H1 (cell line): Measurements from ENCODE around the gene CAMK1G. TPM values are rescaled to one million over a fixed set of nuclear protein-coding genes. Genes with fewer than 3 reads are reported as not detected.

Source experiments
- CTCF ChIA-PET: fragments of 300-600 bp; sonication (Branson Sonifier 250); formaldehyde crosslinking; loops from one replicate; lab custom pipeline; 2021; ENCODE audit not compliant: partially characterized antibody; lab: Charles Lee
- POLR2A ChIA-PET: fragments of 300-600 bp; sonication (Branson Sonifier 250); formaldehyde crosslinking; loops from one replicate; lab custom pipeline; 2021; ENCODE audit warnings: inconsistent platforms; ENCODE audit not compliant: partially characterized antibody; lab: Charles Lee
- DNase-seq, 2 experiments: peaks; one replicate each; pipeline versions ENCODE4 v3.0.0 to v3.0.0-alpha.2; 2010 to 2022; ENCODE audit warnings: low spot score in 2 of 2, low read depth in 1 of 2, mixed read lengths in 1 of 2
- FAIRE-seq: peaks from 2 replicates; lab custom pipeline; 2011; peaks lifted over from hg19 to GRCh38; lab: Jason Lieb, UNC
- H2AFZ ChIP-seq: 2 replicates; pipeline ENCODE4 v1.8.1; 2012; ENCODE audit warnings: low read length, inconsistent platforms
- H2AK5ac ChIP-seq: 2 replicates; pipeline ENCODE4 v1.6.1; 2013; ENCODE audit warnings: low read depth, low read length
- H2BK120ac ChIP-seq: replicated peaks from 2 replicates; pipeline ENCODE3; 2013; ENCODE audit warnings: low read depth, low read length, inconsistent platforms
- H2BK12ac ChIP-seq: 2 replicates; pipeline ENCODE4 v1.6.1; 2013; ENCODE audit warnings: low read depth, low read length
- H2BK15ac ChIP-seq: 2 replicates; pipeline ENCODE4 v1.6.1; 2013; ENCODE audit warnings: low read length
- H2BK20ac ChIP-seq: 2 replicates; pipeline ENCODE4 v1.6.1; 2013; ENCODE audit warnings: low read length
- H2BK5ac ChIP-seq: 2 replicates; pipeline ENCODE4 v1.6.1; 2013; ENCODE audit warnings: low read depth, low read length
- H3K14ac ChIP-seq: 2 replicates; pipeline ENCODE4 v1.6.1; 2013; ENCODE audit warnings: inconsistent platforms; ENCODE audit not compliant: insufficient read length
- H3K18ac ChIP-seq: 2 replicates; pipeline ENCODE4 v1.6.1; 2013; ENCODE audit warnings: low read length; ENCODE audit errors: extremely low read depth
- H3K23ac ChIP-seq: 2 replicates; pipeline ENCODE4 v1.6.1; 2013; ENCODE audit warnings: inconsistent platforms; ENCODE audit not compliant: insufficient read length
- H3K23me2 ChIP-seq: 2 replicates; pipeline ENCODE4 v1.6.1; 2013; ENCODE audit warnings: low read depth, low read length
- H3K27ac ChIP-seq: 2 replicates; pipeline ENCODE4 v1.6.1; 2011; ENCODE audit warnings: low read depth, low read length, inconsistent platforms
- H3K27me3 ChIP-seq, 4 experiments: replicated peaks in 1 of 4; 1 replicate in 1 of 4; 2 replicates in 3 of 4; pipeline versions ENCODE4 v1.6.1 to v1.8.1; 2011 to 2013; ENCODE audit warnings: low read length in 3 of 4, mild to moderate bottlenecking in 3 of 4, inconsistent platforms in 2 of 4, mixed read lengths in 2 of 4, moderate library complexity in 1 of 4; ENCODE audit not compliant: control insufficient read depth in 3 of 4, insufficient read depth in 3 of 4; ENCODE audit errors: extremely low read depth in 1 of 4
- H3K36me3 ChIP-seq, 4 experiments: 2 replicates each; pipeline versions ENCODE4 v1.6.1 to v1.8.1; 2011 to 2013; ENCODE audit warnings: mild to moderate bottlenecking in 4 of 4, low read length in 3 of 4, moderate library complexity in 2 of 4, control low read depth in 1 of 4, inconsistent platforms in 1 of 4; ENCODE audit not compliant: insufficient read depth in 4 of 4, control insufficient read depth in 2 of 4
- H3K4ac ChIP-seq: replicated peaks from 2 replicates; pipeline ENCODE3; 2013; ENCODE audit warnings: low read length, low read depth, mixed read lengths, inconsistent platforms; ENCODE audit not compliant: insufficient read length
- H3K4me1 ChIP-seq, 4 experiments: replicated peaks in 1 of 4; 1 replicate in 1 of 4; 2 replicates in 3 of 4; pipeline versions ENCODE4 v1.6.1 to v1.8.1; 2011 to 2013; ENCODE audit warnings: low read length in 3 of 4, inconsistent platforms in 2 of 4, mixed read lengths in 1 of 4; ENCODE audit not compliant: insufficient read depth in 4 of 4, control insufficient read depth in 3 of 4
- H3K4me2 ChIP-seq, 2 experiments: 2 replicates each; pipeline versions ENCODE4 v1.6.1 to v1.8.1; 2011 to 2013; ENCODE audit warnings: low read depth in 2 of 2, low read length in 2 of 2, control low read depth in 1 of 2, inconsistent platforms in 1 of 2, mild to moderate bottlenecking in 1 of 2; ENCODE audit not compliant: insufficient read depth in 1 of 2
- H3K4me3 ChIP-seq, 4 experiments: fragments of 200-600, 300-600 bp in 1 of 4; sonication (generic), shearing (Covaris generic), sonication (Bioruptor Twin) in 1 of 4; 2 replicates each; pipeline versions ENCODE4 v1.5.1 to v1.8.1; 2011 to 2016; ENCODE audit warnings: low read length in 4 of 4, low read depth in 3 of 4, control low read depth in 2 of 4, inconsistent platforms in 2 of 4, mild to moderate bottlenecking in 2 of 4, mixed read lengths in 1 of 4, moderate library complexity in 1 of 4; ENCODE audit not compliant: insufficient read depth in 2 of 4; ENCODE audit errors: extremely low read depth in 1 of 4
- H3K56ac ChIP-seq: replicated peaks from 2 replicates; pipeline ENCODE3; 2013; ENCODE audit warnings: low read depth, mild to moderate bottlenecking, mixed read lengths, low read length, inconsistent platforms; ENCODE audit not compliant: insufficient read length
- H3K79me1 ChIP-seq: 2 replicates; pipeline ENCODE4 v1.6.1; 2013; ENCODE audit warnings: low read depth, low read length, control low read depth
- H3K79me2 ChIP-seq, 2 experiments: 2 replicates each; pipeline versions ENCODE4 v1.6.1 to v1.8.1; 2012 to 2013; ENCODE audit warnings: low read length in 2 of 2, mild to moderate bottlenecking in 2 of 2, inconsistent platforms in 1 of 2; ENCODE audit not compliant: insufficient read depth in 2 of 2, control insufficient read depth in 1 of 2
- H3K9ac ChIP-seq, 4 experiments: replicated peaks in 1 of 4; 1 replicate in 1 of 4; 2 replicates in 3 of 4; pipeline versions ENCODE4 v1.6.1 to v1.8.1; 2011 to 2013; ENCODE audit warnings: low read depth in 3 of 4, low read length in 3 of 4, control low read depth in 2 of 4, mild to moderate bottlenecking in 2 of 4, moderate library complexity in 2 of 4, inconsistent platforms in 1 of 4; ENCODE audit errors: extremely low read depth in 1 of 4
- H3K9me3 ChIP-seq, 2 experiments: 2 replicates each; pipeline versions ENCODE4 v1.6.1 to v1.8.1; 2012 to 2013; ENCODE audit warnings: mild to moderate bottlenecking in 2 of 2, moderate library complexity in 2 of 2, control low read depth in 1 of 2, inconsistent platforms in 1 of 2, low read depth in 1 of 2, low read length in 1 of 2, mixed read lengths in 1 of 2; ENCODE audit not compliant: insufficient read depth in 2 of 2
- H4K20me1 ChIP-seq, 2 experiments: replicated peaks in 1 of 2; 2 replicates each; pipeline versions ENCODE3 to v1.8.1; 2011 to 2013; ENCODE audit warnings: inconsistent platforms in 2 of 2, low read length in 2 of 2, mild to moderate bottlenecking in 1 of 2; ENCODE audit not compliant: insufficient read depth in 2 of 2, control insufficient read depth in 1 of 2
- H4K5ac ChIP-seq: 2 replicates; pipeline ENCODE4 v1.6.1; 2013; ENCODE audit warnings: low read length, low read depth, mixed read lengths, inconsistent platforms; ENCODE audit not compliant: insufficient read length
- H4K8ac ChIP-seq: 2 replicates; pipeline ENCODE4 v1.8.0; 2013; ENCODE audit warnings: mild to moderate bottlenecking, moderate library complexity, low read length, inconsistent platforms; ENCODE audit not compliant: insufficient read depth; ENCODE audit errors: extremely low read depth
- H4K91ac ChIP-seq: replicated peaks from 2 replicates; pipeline ENCODE3; 2013; ENCODE audit warnings: low read length, mixed read lengths, inconsistent platforms; ENCODE audit not compliant: insufficient read length
- BACH1 ChIP-seq: IDR thresholded peaks from 2 replicates; pipeline ENCODE4 v1.6.1; 2012; ENCODE audit warnings: low read length, improper control_type of control experiment
- CEBPB ChIP-seq: IDR thresholded peaks from 2 replicates; pipeline ENCODE4 v1.6.1; 2012; ENCODE audit warnings: low read depth, low read length
- FOSL1 ChIP-seq: IDR thresholded peaks from 2 replicates; pipeline ENCODE4 v1.6.1; 2011; ENCODE audit warnings: mild to moderate bottlenecking, low read depth, low read length, moderate library complexity; ENCODE audit not compliant: insufficient read depth
- JUND ChIP-seq: IDR thresholded peaks from 2 replicates; pipeline ENCODE4 v1.6.1; 2011; ENCODE audit warnings: mild to moderate bottlenecking, improper control_type of control experiment, low read length
- KDM4A ChIP-seq: IDR thresholded peaks from one replicate; pipeline ENCODE4 v1.7.1; 2012; ENCODE audit warnings: low read depth, mild to moderate bottlenecking, moderate library complexity, low read length, inconsistent platforms; ENCODE audit not compliant: severe bottlenecking
- KDM5A ChIP-seq: fragments of 200-600 bp; IDR thresholded peaks from 2 replicates; pipeline ENCODE4 v1.7.1; 2012; ENCODE audit warnings: mild to moderate bottlenecking, low read length, inconsistent platforms, mixed read lengths
- POLR2A ChIP-seq, 2 experiments: IDR thresholded peaks; 1 replicate in 1 of 2; 2 replicates in 1 of 2; pipeline ENCODE4 v1.6.1; 2011; ENCODE audit warnings: low read depth in 2 of 2, low read length in 2 of 2, mild to moderate bottlenecking in 2 of 2; ENCODE audit errors: control extremely low read depth in 1 of 2
- SIRT6 ChIP-seq: IDR thresholded peaks from one replicate; pipeline ENCODE4 v1.7.1; 2012; ENCODE audit warnings: low read length, inconsistent platforms
- SIX5 ChIP-seq: IDR thresholded peaks from 2 replicates; pipeline ENCODE4 v1.6.1; 2011; ENCODE audit warnings: mild to moderate bottlenecking, low read depth, low read length
- SUZ12 ChIP-seq: fragments of 200-600 bp; sonication (generic); IDR thresholded peaks from 2 replicates; pipeline ENCODE4 v1.6.1; 2012; ENCODE audit warnings: mild to moderate bottlenecking, inconsistent platforms, low read length, moderate library complexity, mixed read lengths
- TBP ChIP-seq: IDR thresholded peaks from 2 replicates; pipeline ENCODE4 v1.6.1; 2011; ENCODE audit warnings: low read depth, low read length, improper control_type of control experiment
- WGBS, 2 experiments: shearing (Covaris generic) in 1 of 2; methylation state at CpG; one replicate each; pipeline versions ENCODE4 v1.1.6 to v1.1.7; 2013 to 2015; ENCODE audit warnings: low lambda C conversion rate in 2 of 2, mixed read lengths in 2 of 2, inconsistent platforms in 1 of 2, low coverage in 1 of 2, missing lambda C conversion rate in 1 of 2; ENCODE audit not compliant: insufficient replicate concordance in 2 of 2, insufficient coverage in 1 of 2, insufficient read length in 1 of 2; ENCODE audit errors: extremely low coverage in 1 of 2, missing lambda C conversion rate in 1 of 2; 5-methylcytosine and 5-hydroxymethylcytosine counted together
- polyA plus RNA-seq, 7 experiments: library from polyadenylated mRNA; depleted of rRNA in 3 of 7; stranded (reverse) in 5 of 7; unstranded in 2 of 7; fragments of >200 nt in 5 of 7; fragments of 200-250 nt in 2 of 7; gene quantifications; 1 replicate in 5 of 7; 2 replicates in 1 of 7; 4 replicates in 1 of 7; pipeline versions ENCODE4 v1.2.1 to v1.2.3, GENCODE V29; 2011 to 2013; ENCODE audit warnings: missing spikeins in 2 of 7, mixed read lengths in 2 of 7
- total RNA-seq: library from RNA; stranded (reverse); fragmentation: NEBNext Ultra II Directional; extraction: Animal tissue kit (Norgen Biotek cat#: 25700); gene quantifications from 2 replicates; pipeline ENCODE4 v1.2.1, GENCODE V29; 2021
- TF ChIP-seq, protein P1 (sequence below): IDR thresholded peaks from 2 replicates; pipeline ENCODE4 v1.6.1; 2012; ENCODE audit warnings: low read length, inconsistent platforms
- TF ChIP-seq, protein P2 (sequence below): IDR thresholded peaks from 2 replicates; pipeline ENCODE4 v1.6.1; 2012; ENCODE audit warnings: inconsistent platforms

The CAMK1G gene
- total and polyA plus RNA-seq, 2 of the 8 experiments (the other 6 are each of a cell fraction or from before 2014, with no cell fraction given) = 1.00 to 1.0 TPM

DNA sequence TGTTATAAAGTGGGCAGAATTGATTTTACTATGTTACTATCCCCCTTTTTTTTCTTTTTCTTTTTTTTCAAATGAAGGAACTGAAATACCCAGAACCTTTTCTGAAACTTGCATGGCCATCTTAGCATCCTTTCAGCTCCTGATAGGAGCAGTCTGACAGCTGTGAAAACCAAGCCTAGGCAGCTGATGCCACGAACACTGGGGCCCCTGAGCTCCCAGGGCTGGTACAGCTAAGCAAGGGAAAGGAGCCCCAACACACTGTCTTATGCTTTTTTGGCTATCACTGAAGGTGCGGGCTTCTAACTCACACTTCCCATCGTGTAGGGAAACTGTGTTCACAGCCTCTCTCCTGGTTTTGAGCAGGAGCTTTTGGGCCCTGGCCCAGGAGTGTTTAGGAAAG is 23.0 kb upstream of the CAMK1G start:
- H3K9me3 ChIP-seq = no peaks in the 10 kb centered on the region
- no peak overlapping the region for H3K14ac ChIP-seq
- H3K56ac ChIP-seq = no peak overlapping the region
- H4K91ac ChIP-seq = no peak overlapping the region
- ChIA-PET CTCF (interaction anchor here (0.6 to 3.3 kb wide), 9 partner anchors 9 to 358 kb away, joined by 3 to 13 read pairs (median 5); no protein-coding TSS in a partner anchor), POLR2A (interaction anchor here (0.6 kb wide), 1 partner anchor 305 kb away, joined by 3 read pairs; no protein-coding TSS in a partner anchor)
- no peak overlapping the region for H2BK20ac ChIP-seq
- DNase-seq (no peak), FAIRE-seq (no peak)
- H3K27me3 ChIP-seq = no peaks in the 10 kb centered on the region; a peak in 1 of 7 replicates
- H3K18ac ChIP-seq = no peak overlapping the region
- H4K5ac ChIP-seq = no peak overlapping the region
- no peak overlapping the region for H3K4ac ChIP-seq
- no peak overlapping the region for H2BK120ac ChIP-seq
- no peak overlapping the region for H3K4me2 ChIP-seq
- no peak overlapping the region for H3K23ac ChIP-seq
- H3K9ac ChIP-seq = no peak overlapping the region
- peaks cover 0 to 2% of the 10 kb centered on the region in 2 experiments for H4K20me1 ChIP-seq
- H2BK15ac ChIP-seq = no peak overlapping the region
- no peak overlapping the region; the same call in 1 of the 2 replicates for H4K8ac ChIP-seq
- no peak overlapping the region for H2BK5ac ChIP-seq
- WGBS, 2 experiments = 85% methylated on average over 3 of the region's 3 CpGs; no CpG with 5 or more reads in 1 of the 2 experiments
- no peak overlapping the region for H3K4me3 ChIP-seq
- H3K36me3 ChIP-seq = no peaks in the 10 kb centered on the region
- H2AK5ac ChIP-seq = no peak overlapping the region
- H3K79me1 ChIP-seq = no peaks in the 10 kb centered on the region
- H3K4me1 ChIP-seq = peaks cover 4 to 11% (median 7%) of the 10 kb centered on the region in 4 experiments; a peak in 5 of 7 replicates
- no peaks in the 10 kb centered on the region for H3K79me2 ChIP-seq
- no peak overlapping the region for H2AFZ ChIP-seq
- H3K23me2 ChIP-seq = peaks cover 2% of the 10 kb centered on the region; the same call in 1 of the 2 replicates
- H3K27ac ChIP-seq = no peak overlapping the region
- H2BK12ac ChIP-seq = no peak overlapping the region
- TF ChIP-seq KDM4A (no peak), SUZ12 (no peak), POLR2A (IDR thresholded peaks at IDR 0.05; ENCODE audit: control extremely low read depth in 1 of 2, low read depth in 2 of 2, low read length in 2 of 2) (no peak), KDM5A (no peak), TBP (no peak), SIX5 (no peak), CEBPB (no peak), SIRT6 (no peak), FOSL1 (no peak), BACH1 (no peak), JUND (no peak)
- TF ChIP-seq, protein P1, sequence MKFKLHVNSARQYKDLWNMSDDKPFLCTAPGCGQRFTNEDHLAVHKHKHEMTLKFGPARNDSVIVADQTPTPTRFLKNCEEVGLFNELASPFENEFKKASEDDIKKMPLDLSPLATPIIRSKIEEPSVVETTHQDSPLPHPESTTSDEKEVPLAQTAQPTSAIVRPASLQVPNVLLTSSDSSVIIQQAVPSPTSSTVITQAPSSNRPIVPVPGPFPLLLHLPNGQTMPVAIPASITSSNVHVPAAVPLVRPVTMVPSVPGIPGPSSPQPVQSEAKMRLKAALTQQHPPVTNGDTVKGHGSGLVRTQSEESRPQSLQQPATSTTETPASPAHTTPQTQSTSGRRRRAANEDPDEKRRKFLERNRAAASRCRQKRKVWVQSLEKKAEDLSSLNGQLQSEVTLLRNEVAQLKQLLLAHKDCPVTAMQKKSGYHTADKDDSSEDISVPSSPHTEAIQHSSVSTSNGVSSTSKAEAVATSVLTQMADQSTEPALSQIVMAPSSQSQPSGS = no peak
- TF ChIP-seq, protein P2, sequence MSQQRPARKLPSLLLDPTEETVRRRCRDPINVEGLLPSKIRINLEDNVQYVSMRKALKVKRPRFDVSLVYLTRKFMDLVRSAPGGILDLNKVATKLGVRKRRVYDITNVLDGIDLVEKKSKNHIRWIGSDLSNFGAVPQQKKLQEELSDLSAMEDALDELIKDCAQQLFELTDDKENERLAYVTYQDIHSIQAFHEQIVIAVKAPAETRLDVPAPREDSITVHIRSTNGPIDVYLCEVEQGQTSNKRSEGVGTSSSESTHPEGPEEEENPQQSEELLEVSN = no peak
